ENCODE results near the gene TBX20.
A peak's percentile ranks its signal among the peaks of the same experiment; 100 is the strongest.

TBX20 gene, protein sequence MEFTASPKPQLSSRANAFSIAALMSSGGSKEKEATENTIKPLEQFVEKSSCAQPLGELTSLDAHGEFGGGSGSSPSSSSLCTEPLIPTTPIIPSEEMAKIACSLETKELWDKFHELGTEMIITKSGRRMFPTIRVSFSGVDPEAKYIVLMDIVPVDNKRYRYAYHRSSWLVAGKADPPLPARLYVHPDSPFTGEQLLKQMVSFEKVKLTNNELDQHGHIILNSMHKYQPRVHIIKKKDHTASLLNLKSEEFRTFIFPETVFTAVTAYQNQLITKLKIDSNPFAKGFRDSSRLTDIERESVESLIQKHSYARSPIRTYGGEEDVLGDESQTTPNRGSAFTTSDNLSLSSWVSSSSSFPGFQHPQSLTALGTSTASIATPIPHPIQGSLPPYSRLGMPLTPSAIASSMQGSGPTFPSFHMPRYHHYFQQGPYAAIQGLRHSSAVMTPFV

DNA sequence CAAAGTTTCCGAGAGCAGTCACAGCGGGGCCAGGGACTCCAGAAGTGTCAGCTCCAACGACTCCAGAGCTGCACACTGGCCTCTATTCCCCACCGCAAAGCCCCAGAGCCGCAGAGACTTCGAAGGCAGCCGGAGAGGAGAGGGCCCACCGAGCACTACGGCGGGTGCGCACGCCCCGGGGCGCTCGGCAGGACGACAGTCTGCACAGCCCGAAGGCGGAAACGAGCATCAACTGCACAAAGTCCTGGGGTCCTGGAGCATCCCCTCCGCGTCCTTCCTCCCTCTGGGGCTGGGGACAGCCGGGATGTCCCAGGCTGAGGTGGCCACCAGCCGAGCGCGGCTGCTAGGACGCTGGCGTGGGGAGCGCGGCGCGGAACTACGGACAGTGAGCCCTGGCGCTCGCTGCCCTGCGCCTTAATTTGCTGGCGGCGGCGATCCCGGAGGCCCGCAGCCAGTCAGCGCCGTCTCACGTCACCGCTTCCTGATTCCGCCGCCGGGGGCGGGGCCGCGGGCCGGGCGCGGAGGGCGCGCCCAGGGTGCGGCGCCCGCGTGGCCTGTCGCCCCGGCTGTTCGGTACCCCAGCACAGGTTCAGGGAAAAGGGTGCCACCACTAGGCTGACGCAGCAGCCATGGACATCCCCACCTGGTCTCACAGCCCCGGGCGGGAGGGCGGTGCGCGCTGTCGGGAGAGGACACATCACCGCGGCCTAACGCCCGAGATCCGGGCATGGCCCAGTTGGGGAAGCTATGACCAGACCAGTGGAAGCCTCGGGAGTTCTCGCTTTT lies at the start of gene TBX20:
Gene TBX20, minus strand, starts transcription at position 391 of the 786 bp plus-strand sequence. CDS start 480 bp downstream, outside the sequence.
- peak; percentile 24 for DNase-seq

DNA sequence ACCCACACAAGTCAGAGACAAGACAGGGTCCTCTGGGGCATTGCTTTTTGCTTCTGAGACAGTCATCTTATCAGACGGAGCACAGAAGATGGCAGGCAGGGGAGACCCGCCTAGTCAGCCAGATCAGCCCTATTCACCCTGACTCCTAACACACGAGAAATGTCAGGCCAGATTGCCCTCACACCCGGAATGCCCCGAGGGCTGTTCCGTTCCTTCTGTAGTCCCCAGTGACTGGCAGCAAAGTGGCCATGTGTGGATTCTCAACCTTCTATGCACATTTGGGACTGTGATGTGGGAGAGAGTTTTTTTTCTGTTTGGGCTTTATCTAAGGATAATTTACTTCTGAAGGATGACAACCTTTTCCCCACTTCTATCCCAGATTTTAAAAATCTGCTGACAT lies 35.5 kb upstream of the TBX20 start:
- no peak for DNase-seq

DNA sequence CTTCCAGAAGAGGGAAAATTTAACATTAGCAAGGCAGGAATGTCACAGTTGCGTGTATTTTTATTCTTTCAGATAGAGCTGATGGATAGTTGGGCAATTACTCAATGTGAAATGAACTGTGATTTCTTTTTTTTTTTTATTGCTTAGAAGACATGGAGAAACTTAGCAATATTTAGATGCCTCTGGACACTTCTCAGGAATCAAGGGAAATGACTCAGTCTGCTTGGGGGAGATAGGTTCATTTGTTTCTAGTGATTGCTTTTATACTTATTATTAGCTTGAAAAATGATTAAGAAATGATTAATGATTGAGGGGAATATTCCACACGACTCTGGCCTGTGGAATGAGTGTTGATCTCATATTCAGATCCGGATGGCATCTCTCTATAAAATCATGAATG lies 33.1 kb upstream of the TBX20 start:
- no peak for DNase-seq

DNA sequence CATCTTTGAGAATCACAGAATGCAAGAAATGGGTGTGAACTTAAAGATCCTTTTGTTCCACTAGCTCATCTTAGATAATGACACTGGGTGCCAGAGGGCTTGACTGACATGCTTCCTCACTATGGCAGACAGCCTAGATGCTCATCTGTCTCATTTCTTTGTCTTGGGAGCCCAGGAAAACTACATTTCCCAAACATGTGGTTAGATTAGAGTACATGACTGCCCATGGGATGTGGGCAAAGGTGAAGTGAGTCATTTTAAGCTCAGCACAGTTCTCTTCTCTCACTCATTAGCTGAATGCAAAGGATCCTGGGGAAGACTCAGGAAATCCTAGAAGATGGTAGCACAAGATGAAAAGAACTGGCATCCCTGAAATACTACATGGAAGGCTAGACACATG lies 32.5 kb upstream of the TBX20 start:
- no peak for DNase-seq

DNA sequence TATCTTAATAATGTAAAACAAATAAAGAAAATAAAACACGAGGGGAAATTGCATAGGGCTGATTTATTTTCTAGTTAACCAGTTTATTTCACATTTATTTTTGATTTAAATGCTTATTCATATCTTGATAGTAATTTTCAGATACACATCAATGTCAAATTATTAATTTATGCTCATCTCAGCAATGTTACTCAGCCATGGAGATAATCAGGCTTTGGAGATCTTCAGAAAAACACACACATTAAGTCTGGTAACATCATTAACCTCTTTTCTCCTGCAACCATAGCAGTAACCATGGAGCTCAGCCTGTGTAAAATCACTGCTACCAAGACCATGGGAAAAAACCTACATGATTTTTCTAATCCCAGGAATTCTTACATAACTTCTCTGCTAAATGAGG lies 31.9 kb upstream of the TBX20 start:
- DNase-seq: no peak

DNA sequence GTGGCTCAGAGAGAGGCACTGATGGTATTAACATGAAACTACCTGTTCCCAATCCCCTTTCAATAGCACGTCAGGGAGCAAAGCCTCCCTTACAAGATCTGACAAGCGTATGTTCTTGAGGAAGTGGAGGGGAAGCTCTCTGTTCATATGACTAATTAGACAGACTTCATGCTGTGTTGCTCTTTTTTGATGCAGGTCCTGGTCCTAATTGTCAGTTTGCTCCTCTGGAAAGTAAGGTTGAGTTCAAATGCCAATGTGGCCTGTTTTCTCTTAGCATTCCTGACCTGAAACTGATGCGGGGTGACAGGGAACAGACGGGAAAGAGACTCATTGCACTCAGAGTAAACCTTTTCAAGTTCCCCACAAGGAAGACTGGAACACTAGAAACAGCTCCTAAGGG lies 27.0 kb upstream of the TBX20 start:
- no peak for DNase-seq

DNA sequence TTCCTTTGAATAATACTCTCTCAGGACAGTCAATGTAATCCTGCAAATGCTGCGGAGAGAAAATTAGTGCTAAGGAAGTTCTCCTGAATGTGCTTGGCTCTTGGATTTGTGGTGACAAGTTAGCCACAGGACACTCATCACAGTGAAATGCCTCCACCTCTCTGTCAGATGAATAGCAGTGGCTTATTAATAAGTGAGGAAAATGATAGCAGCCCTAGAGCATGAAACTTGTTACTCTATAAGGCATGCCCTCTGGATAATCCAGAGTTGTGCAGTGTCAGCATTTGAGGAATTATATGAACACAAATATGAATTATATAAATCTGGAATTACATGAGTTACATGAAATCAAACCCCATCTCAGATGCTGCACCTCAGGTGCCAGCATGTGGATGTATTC lies 23.5 kb upstream of the TBX20 start:
- DNase-seq: no peak

DNA sequence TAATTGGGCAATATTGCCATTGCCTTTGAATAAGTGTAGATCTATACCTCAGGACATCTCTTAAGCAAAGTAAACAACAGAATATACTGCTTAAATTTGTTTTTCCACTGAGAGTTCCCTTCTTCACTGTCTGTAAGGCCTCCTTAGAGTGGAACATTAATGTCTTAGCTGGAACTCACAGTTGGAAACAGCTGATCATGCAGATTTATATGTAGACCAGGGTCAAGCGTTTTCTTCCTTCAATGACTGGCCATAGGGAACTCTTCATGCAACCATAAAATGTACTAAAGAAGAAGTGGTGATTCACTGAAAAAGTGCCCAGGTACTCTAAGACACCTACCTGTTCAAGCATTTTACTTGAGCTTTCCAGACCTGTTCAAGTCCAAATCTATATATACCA lies 18.3 kb upstream of the TBX20 start:
- no peak for DNase-seq

DNA sequence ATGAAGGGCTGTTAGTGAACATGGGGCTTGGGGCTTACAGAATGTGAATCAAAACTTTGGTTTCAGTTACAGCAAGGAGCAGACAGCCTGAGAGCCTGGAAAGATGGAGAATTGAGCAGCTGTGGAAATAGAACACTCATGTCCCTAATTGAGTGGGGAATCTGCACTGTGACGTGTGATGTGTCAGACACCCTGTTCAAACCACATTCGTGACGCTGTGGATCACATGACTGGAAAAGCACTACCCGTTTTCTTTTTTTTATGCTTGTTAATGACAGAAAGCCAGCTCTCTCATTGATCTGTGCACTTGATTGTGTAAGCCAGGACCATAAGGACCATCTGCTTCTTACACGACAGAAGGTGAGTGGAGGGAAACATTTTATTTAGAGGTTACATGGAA lies 15.1 kb upstream of the TBX20 start:
- no peak for DNase-seq

DNA sequence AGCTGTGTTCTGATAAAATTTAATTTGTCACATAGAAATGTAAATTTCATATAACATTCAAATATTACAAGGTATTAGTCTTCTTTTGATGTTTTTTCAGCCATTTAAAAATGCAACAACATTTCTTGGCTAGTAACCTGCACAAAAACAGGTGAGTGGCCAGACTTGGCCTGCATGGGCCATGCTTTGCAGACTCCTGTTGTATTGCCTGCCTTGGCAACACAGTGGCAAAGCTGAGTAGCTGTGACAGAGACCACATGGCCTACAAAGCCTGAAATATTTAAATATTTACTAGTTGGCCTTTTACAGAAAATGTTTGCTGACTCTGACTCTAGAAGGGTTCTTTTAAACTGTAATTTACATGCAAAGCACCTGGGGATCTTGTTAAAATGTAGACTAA lies 13.5 kb upstream of the TBX20 start:
- no peak for DNase-seq

DNA sequence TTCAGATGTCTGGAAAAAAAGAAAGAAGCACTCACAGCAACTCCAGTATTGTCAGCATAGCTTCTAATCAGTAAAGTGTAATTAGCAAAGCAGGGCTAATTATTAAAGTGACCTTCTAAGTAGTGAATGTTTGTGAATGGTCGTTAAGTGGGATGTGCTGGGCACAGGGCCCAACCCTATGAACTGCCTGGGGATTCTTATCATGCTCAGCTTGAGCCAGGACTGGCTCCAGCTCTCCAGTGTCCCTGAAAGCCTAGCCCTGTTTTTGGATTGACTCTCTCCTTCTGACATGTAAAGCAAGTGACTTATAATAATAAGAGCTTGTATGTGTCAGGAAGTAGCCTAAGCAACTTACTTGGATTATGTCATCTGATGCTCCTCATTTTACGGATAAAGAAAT lies 9.5 kb upstream of the TBX20 start:
- DNase-seq: no peak

DNA sequence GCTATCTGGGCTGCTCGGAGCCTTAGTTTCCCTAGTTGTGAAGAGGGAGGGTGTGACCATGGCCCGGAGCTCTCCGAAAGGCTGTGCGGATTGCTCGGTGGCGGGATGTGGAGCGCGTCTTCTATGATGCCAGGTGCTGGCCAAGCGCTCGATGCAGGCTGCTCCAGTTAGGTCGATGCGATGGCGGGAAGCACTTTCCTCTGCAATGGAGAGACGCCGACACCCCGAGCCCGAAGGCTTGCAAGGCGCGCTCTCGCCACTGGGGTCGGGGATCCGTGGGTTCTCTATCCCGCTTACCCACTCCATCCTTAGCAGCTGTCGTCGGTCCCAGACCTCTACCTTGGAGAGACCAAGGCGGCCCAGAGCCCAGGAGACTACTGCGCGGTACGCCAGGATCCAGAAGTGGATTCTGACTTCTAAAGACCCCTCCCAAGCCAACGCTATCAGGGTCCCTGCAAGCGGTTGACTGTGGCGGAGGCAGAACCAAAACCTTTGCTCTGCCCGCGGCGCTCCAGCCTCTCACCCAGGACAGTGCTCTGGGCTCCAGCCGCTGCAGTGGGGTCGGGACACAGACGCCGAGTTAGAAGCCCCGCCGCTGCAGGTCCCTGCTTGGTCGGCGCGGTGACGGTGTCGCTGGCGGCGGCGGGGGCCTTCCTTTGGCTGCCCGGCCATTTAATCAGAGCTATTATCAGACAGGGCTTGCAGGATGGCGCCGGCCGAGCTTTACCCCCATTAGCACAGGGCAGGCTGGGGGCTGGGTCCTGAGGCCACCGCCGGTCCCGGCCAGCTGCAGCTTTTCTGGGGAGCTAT lies 7.8 kb upstream of the TBX20 start:
- DNase-seq: no peak

DNA sequence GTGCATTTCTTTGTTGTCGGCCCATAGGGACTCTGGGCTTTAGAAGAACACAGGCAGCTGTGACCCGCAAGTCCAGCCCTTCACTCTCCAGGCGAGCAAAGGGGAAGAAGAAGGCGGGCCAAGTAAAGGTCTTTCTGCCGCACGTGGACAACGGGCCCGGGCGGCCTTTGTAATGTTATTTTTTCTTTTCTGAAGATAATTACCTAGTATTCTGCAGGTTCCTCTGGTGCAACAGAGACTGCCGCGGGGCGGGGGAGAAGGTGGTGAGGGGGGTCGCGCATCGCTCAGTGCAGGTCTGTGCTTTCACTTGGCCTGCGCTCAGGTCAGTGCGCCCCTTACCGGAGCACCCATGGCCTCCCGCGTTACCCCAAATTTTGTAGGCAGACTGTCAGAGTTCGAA lies 7.1 kb upstream of the TBX20 start:
- no peak for DNase-seq

DNA sequence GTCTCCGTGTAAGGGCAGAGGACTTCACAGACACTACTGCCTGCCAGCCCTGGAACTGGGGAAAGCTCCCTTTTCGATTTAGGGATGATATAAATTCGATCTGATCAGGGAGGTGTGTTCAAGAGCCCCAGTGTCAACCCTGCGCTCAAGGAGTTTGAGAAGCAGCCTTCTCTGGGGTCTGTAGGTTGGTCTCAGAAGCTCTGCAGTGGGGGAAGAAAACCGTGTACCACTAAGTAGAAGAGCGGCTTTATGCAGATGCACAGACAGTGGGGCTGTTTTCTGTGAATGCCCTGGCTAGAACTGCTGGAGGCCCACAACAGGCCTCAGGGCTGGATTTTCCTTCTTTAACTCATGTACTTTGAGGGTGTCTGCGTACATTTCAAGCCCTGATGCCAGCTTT lies 6.3 kb upstream of the TBX20 start:
- DNase-seq: no peak

DNA sequence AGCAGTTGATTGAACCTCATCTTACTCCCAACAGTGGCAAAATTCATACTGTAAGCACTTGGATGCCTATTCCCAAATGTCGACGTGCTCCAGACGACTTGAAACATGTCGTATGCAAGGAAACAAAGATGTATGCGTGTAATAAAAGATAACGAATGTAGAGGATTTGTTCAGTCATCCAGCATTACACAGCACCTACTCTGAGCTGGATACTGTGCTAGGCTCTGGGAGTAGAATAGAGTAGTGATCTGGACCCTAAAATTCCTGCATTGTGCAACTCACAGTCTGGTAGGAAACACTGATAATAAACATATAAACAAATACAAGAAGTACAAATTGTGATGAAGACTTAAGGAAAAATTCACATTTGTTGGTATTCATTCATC lies 5.6 kb upstream of the TBX20 start:
- DNase-seq: no peak

DNA sequence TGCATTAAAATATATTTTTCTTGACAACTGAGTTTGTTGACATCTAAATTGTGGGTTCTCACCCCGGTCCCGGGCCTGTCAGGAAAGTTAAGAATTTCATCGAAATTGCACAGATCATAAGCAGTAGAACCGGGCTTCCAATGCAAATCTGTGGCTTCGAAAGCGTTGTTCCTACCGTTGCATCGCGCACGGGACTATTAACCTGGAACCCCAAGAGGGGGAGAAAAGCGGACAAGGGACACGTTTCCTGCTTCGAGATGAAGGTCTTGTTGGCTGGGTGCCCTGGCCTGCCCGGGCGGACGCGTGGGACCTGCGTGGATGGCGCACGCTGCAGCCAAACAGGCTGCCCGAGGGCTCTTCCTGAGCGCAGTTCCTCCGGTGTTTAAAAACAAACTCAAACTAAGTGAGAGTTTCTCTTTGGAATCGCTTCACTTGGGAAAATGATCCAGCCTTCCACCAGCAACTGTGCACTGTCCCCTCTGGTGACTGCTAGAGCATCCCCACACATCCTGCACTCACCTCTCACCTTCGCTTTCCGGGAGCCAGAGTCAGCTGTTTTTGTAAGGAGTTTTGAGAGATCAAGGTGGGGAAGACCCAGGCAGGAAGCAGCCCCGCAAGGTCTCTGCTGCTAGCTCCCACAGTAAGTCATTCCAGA lies 5.1 kb upstream of the TBX20 start:
- DNase-seq: no peak

DNA sequence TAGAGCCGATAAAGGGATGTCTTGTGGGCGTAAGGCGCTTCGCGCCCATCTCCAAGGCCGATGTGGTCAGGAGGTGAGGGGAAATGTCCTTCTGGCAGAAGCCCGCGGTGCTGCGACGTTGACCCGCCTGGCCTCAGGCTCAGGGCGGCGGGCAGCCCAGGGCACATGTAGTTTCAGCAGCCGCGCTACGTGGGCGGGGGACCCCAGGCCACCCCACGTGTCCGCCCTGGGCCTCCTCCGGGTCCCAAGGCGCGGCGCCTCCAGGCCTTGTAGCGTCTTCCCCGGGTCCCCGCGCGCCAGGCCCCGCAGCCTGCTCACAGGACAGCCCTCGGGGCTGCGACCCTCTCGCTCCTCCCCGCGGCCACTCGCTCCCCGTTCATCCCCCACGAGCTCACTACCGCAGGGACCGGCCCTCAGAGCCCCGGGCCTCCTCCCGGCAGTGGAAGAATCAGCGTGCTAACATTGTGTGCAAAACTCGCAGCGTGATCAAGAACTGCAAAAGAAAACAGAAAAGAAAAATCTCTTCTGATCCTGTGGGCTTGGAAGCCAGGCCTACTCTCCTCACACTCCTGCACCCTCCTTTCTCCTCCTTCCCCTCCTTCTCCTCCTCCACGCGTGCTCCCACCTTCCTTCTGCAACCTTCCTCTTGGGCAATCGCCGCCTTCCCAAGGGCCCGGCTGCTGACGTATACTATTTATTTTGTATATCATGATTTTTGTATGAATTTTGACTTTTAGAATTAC lies 4.4 kb upstream of the TBX20 start:
- DNase-seq: no peak

DNA sequence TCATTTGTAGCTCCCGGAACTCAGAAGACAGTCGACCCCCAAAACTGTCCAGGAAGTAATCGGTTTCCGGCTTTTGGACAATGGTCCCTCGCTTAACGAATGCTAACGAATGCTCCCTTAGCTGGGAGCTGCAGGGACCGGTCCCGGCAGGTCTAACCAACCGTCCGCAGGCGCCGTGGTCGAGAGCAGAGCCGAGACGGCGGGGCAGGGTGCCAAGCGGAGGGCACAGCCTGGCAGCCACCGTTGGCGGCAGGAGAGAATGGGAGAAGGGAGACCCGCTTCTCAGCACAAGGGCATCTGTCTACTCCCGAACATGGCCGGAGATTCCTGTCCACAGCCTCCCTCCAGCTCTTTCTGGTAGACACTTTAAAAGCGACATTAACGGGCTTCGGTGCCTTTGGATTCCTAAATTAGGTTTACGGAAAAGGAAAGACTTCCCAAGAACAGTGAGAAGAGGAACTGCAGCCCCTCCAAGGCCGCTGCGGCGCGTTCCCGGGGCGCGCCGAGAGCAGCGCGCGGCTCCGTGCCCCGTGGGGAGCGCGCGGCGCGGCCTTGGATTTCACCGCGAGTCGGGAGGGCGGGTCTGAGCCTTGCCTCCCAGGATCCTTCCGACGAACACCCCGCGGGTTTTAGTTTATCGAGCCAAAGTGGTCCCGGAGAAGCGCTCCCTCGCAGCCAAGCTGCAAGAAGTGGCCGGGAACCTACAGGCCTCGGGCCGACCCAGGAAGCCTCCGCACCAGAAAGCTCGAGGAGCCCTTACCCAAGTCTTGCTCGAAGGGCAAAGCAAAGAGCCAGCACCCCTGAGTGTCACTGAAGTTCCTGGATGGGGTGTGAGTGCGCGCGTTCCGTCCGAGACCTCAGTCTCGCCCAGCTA lies 3.6 kb upstream of the TBX20 start:
- no peak for DNase-seq

DNA sequence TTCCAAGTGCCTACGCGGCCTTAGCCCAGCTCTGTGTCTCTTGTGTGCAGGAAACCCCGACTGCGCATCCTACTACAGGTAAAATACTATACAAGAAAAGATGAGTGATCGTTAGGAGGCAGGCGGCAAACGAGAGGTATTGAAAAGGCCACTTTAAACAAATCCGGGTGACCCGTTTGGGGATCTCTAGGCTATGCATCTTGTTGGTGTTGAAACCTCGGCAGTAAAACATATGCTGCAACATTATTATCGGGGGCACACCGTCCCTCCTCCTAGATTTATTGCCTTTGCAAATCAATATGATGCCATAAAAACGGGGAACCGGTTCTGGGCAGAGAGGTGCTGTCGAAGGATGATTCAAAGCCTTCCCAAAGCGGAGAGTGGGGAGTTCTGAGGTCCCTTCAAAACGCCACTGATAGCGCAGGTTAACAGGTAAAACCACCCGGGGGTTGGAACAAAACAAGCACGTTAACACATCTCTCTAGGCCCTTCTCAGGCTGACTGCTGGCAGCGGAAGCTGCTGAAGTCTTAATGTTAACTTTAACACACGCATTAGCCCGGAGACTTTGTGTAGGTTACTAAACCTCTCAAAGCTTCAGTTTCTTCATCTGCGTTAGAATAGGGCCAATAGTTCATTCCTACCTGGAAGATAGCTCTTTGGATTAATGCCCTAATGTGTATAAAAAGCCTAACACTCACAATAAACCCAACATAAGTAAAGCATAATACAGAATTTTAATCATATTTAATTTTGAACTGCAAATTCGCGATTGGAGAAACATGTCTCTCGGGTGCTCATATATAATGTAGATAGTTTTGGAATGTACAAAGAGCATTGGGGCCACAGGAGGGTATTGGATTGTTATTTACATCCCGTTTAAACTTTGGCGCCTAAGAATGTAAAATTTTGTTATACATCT lies 2.6 kb upstream of the TBX20 start:
- no peak for DNase-seq

All from CD4-positive, alpha-beta T cell treated with Interleukin-10 for 1 hour (primary cell).